K562 (cell line): ENCODE measurements around the gene ATXN7. TPM values are rescaled to one million over a fixed set of nuclear protein-coding genes. Genes with fewer than 3 reads are reported as not detected.
A peak's percentile ranks its signal among the peaks of the same experiment; 100 is the strongest.

Experiments used
- CREB5 ChIP-seq: fragments of 250-450 bp; sonication (Bioruptor Pico); IDR thresholded peaks from 2 replicates; pipeline ENCODE4 v1.5.0; 2020; ENCODE audit warnings: mild to moderate bottlenecking
- CTCF ChIP-seq, 3 experiments: IDR thresholded peaks in 2 of 3; conservative IDR thresholded peaks in 1 of 3; 2 replicates each; pipeline ENCODE4 v1.5.1; 2011 to 2012; ENCODE audit warnings: low read length in 3 of 3, mild to moderate bottlenecking in 3 of 3, control low read depth in 2 of 3, improper control_type of control experiment in 1 of 3, inconsistent platforms in 1 of 3, low read depth in 1 of 3, mixed read lengths in 1 of 3, moderate library complexity in 1 of 3; ENCODE audit not compliant: insufficient read depth in 2 of 3
- ETV1 ChIP-seq: fragments of 450-650 bp; conservative IDR thresholded peaks from 2 replicates; pipeline ENCODE4 v1.6.1; 2016; ENCODE audit warnings: missing genetic modification characterization, control low read depth, low read depth, missing compliant biosample characterization
- FOXK1 ChIP-seq: sonication (generic); formaldehyde crosslinking; IDR thresholded peaks from 2 replicates; pipeline ENCODE4 v1.8.0; 2022; ENCODE audit warnings: missing genetic modification reagents, mild to moderate bottlenecking, borderline replicate concordance
- FOXM1 ChIP-seq, 2 experiments: fragments of 450-650 bp in 1 of 2; sonication (generic) in 1 of 2; formaldehyde crosslinking in 1 of 2; IDR thresholded peaks; 2 replicates each; pipeline versions ENCODE4 v1.6.1 to v1.9.0; 2017 to 2022; ENCODE audit warnings: low read depth in 2 of 2, mild to moderate bottlenecking in 2 of 2, missing genetic modification reagents in 1 of 2, moderate library complexity in 1 of 2
- FOXP1 ChIP-seq: sonication (generic); formaldehyde crosslinking; IDR thresholded peaks from 2 replicates; pipeline ENCODE4 v1.8.0; 2022; ENCODE audit warnings: mild to moderate bottlenecking, missing genetic modification reagents
- GTF2A2 ChIP-seq: IDR thresholded peaks from 2 replicates; pipeline ENCODE4 v1.6.1; 2016; ENCODE audit warnings: mild to moderate bottlenecking, missing genetic modification characterization, missing compliant biosample characterization
- HDAC6 ChIP-seq: IDR thresholded peaks from 2 replicates; pipeline ENCODE4 v1.6.1; 2012; ENCODE audit warnings: low read depth, mild to moderate bottlenecking, control low read depth, inconsistent platforms, low read length, moderate library complexity
- HMG20A ChIP-seq: fragments of 450-650 bp; formaldehyde crosslinking; conservative IDR thresholded peaks from 2 replicates; pipeline ENCODE4 v1.4.0; 2020; ENCODE audit warnings: mild to moderate bottlenecking, mixed read lengths
- ID3 ChIP-seq, 2 experiments: fragments of 250-450 bp in 1 of 2; fragments of 450-650 bp in 1 of 2; sonication (Bioruptor Pico) in 1 of 2; IDR thresholded peaks; 2 replicates each; pipeline versions ENCODE4 v1.6.1 to v1.8.0; 2016 to 2021; ENCODE audit warnings: mild to moderate bottlenecking in 2 of 2, moderate library complexity in 2 of 2, missing compliant biosample characterization in 1 of 2, missing genetic modification characterization in 1 of 2
- IRF1 ChIP-seq: sonication (generic); formaldehyde crosslinking; IDR thresholded peaks from 2 replicates; pipeline ENCODE4 v1.8.0; 2022; ENCODE audit warnings: missing genetic modification reagents, mild to moderate bottlenecking, borderline replicate concordance
- MAFG ChIP-seq: fragments of 450-650 bp; conservative IDR thresholded peaks from 2 replicates; pipeline ENCODE4 v1.6.1; 2016; ENCODE audit warnings: missing genetic modification characterization, missing compliant biosample characterization
- MCM7 ChIP-seq, 2 experiments: fragments of 450-650 bp; IDR thresholded peaks; 2 replicates each; pipeline ENCODE4 v1.6.1; 2016 to 2018
- PBX2 ChIP-seq, 2 experiments: IDR thresholded peaks in 1 of 2; conservative IDR thresholded peaks in 1 of 2; 2 replicates each; pipeline ENCODE4 v1.6.1; 2016; ENCODE audit warnings: low read depth in 2 of 2, mild to moderate bottlenecking in 1 of 2, missing compliant biosample characterization in 1 of 2, missing genetic modification characterization in 1 of 2, moderate library complexity in 1 of 2
- PHF20 ChIP-seq: fragments of 450-650 bp; IDR thresholded peaks from 2 replicates; pipeline ENCODE4 v1.6.1; 2018; ENCODE audit not compliant: partially characterized antibody
- RBFOX2 ChIP-seq: fragments of 200-400 bp; formaldehyde crosslinking; IDR thresholded peaks from 2 replicates; pipeline ENCODE4 v1.6.1; 2017; ENCODE audit warnings: low read depth, mild to moderate bottlenecking, low read length, moderate library complexity
- TAF15 ChIP-seq: fragments of 200-400 bp; formaldehyde crosslinking; IDR thresholded peaks from 2 replicates; pipeline ENCODE4 v1.6.1; 2017; ENCODE audit warnings: mild to moderate bottlenecking, low read depth, low read length, moderate library complexity
- ZBED1 ChIP-seq: IDR thresholded peaks from 2 replicates; pipeline ENCODE4 v1.6.1; 2014
- ZNF232 ChIP-seq: sonication (generic); formaldehyde crosslinking; IDR thresholded peaks from 2 replicates; pipeline ENCODE4 v1.8.0; 2022; ENCODE audit warnings: mild to moderate bottlenecking, missing genetic modification reagents
- ZNF77 ChIP-seq: fragments of 250-450 bp; sonication (Bioruptor Pico); IDR thresholded peaks from 2 replicates; pipeline ENCODE4 v1.5.0; 2020
- polyA plus RNA-seq, 8 experiments: library from polyadenylated mRNA; depleted of rRNA in 4 of 8; stranded (reverse) in 5 of 8; unstranded in 3 of 8; fragments of >200 nt; fragmentation: Nextera tagmentation in 2 of 8; fragmentation: Illumina TruSeq in 1 of 8; extraction: Ambion mirVana in 2 of 8; extraction: Trizol in 1 of 8; gene quantifications; 2 replicates each; pipeline versions ENCODE4 v1.2.1 to v1.2.3, GENCODE V29; 2011 to 2014; ENCODE audit warnings: inconsistent platforms in 1 of 8, missing spikeins in 1 of 8
- total RNA-seq, 7 experiments: library from RNA; depleted of rRNA in 6 of 7; stranded (reverse); fragments of >200 nt in 6 of 7; fragmentation: Illumina TruSeq in 2 of 7; extraction: Trizol in 2 of 7; gene quantifications; 2 replicates each; pipeline versions ENCODE4 v1.2.1 to v1.2.3, GENCODE V29; 2011 to 2021; ENCODE audit warnings: low replicate concordance in 1 of 7

The ATXN7 gene
- total and polyA plus RNA-seq, 9 of the 15 experiments (the other 6 are each of a cell fraction or from before 2014, with no cell fraction given): 0.41 to 9.2 (median 6.7) TPM

GRCh38 chr3:64023187-64023860 lies 159.7 kb downstream of the ATXN7 start, which contains the start of gene PSMD6 (continued):
- TF ChIP-seq CREB5 (CRISPR knock-in tag): no peak
- TF ChIP-seq ZBED1: no peak
- TF ChIP-seq ZNF232 (CRISPR knock-in tag): peak; percentile 85; the same call in 1 of the 2 replicates
- peak; percentile 67 for TF ChIP-seq FOXP1 (CRISPR knock-in tag)
- peak; percentile 92 for TF ChIP-seq RBFOX2
- no peak for TF ChIP-seq MCM7 (IDR thresholded peaks at IDR 0.05)
- TF ChIP-seq PHF20: peak; percentile 85
- no peak for TF ChIP-seq IRF1
- TF ChIP-seq ZNF77 (CRISPR knock-in tag): no peak
- no peak for TF ChIP-seq MAFG (tag)
- TF ChIP-seq ID3 (CRISPR knock-in tag; IDR thresholded peaks at IDR 0.05): no peak
- TF ChIP-seq ID3 (tag; IDR thresholded peaks at IDR 0.05): 0 out of 2 replicates have a peak, but pooled peaks have one; percentile 38
- TF ChIP-seq HMG20A (CRISPR knock-in tag): no peak
- no peak for TF ChIP-seq TAF15
- no peak for TF ChIP-seq GTF2A2 (tag)
- TF ChIP-seq FOXM1 (IDR thresholded peaks at IDR 0.05; ENCODE audit: low read depth): no peak
- peak; percentile 68; the same call in 1 of the 2 replicates for TF ChIP-seq FOXM1 (CRISPR knock-in tag; IDR thresholded peaks at IDR 0.05; ENCODE audit: low read depth)
- TF ChIP-seq PBX2 (CRISPR knock-in tag; IDR thresholded peaks at IDR 0.05; ENCODE audit: low read depth): no peak
- TF ChIP-seq PBX2 (tag; conservative IDR thresholded peaks at IDR 0.05; ENCODE audit: low read depth): no peak
- TF ChIP-seq ETV1 (tag): peak; percentile 80
- 0 out of 2 replicates have a peak, but pooled peaks have one; percentile 79 for TF ChIP-seq FOXK1 (CRISPR knock-in tag)
- TF ChIP-seq CTCF (IDR thresholded peaks at IDR 0.05 in 2 of 3, conservative IDR thresholded peaks at IDR 0.05 in 1 of 3; ENCODE audit: insufficient read depth in 2 of 3, low read depth in 1 of 3, low read length in 3 of 3): peak; percentile 95 to 100 (median 100)
- no peak for TF ChIP-seq HDAC6
